Nephron (organoid): ENCODE data around the gene UBR1.
"Not testable (repeated sequence)": the region's sequence is repeated elsewhere in the genome, so short reads cannot be mapped to it uniquely, and the experiment has no call there.

Experiments used
- H3K27ac Mint-ChIP-seq, 3 experiments: 2 replicates each; pipeline ENCODE4 v1.8.0; 2020; ENCODE audit warnings: mixed read lengths in 3 of 3, mild to moderate bottlenecking in 2 of 3, moderate library complexity in 1 of 3
- H3K27me3 Mint-ChIP-seq: 2 replicates; pipeline ENCODE4 v1.8.0; 2021; ENCODE audit warnings: low read depth, mild to moderate bottlenecking, moderate library complexity, mixed read lengths
- H3K36me3 Mint-ChIP-seq: 2 replicates; pipeline ENCODE4 v1.8.0; 2020; ENCODE audit warnings: low read depth, mixed read lengths
- H3K4me1 Mint-ChIP-seq: 2 replicates; pipeline ENCODE4 v1.8.0; 2020; ENCODE audit warnings: mixed read lengths
- H3K4me3 Mint-ChIP-seq, 3 experiments: 2 replicates each; pipeline ENCODE4 v1.8.0; 2020; ENCODE audit warnings: mild to moderate bottlenecking in 3 of 3, mixed read lengths in 3 of 3, moderate library complexity in 2 of 3
- H3K9me3 Mint-ChIP-seq: 2 replicates; pipeline ENCODE4 v1.8.0; 2020; ENCODE audit warnings: mixed read lengths
- CTCF ChIP-seq, 3 experiments: fragments of 200-600 bp; sonication (generic); IDR thresholded peaks; one replicate each; pipeline ENCODE4 v1.5.0; 2021; ENCODE audit warnings: antibody characterized with exemption in 3 of 3; ENCODE audit not compliant: unreplicated experiment in 3 of 3

UBR1 gene

GRCh38 chr15:42974202-42974862 lies 131.5 kb downstream of the UBR1 start:
- no peaks in the 10 kb centered on the region for H3K27me3 Mint-ChIP-seq
- TF ChIP-seq CTCF (IDR thresholded peaks at IDR 0.05; ENCODE audit: unreplicated experiment in 3 of 3): no peak
- H3K4me3 Mint-ChIP-seq: no peak overlapping the region
- H3K36me3 Mint-ChIP-seq: peaks cover 91% of the 10 kb centered on the region
- H3K27ac Mint-ChIP-seq: no peak overlapping the region
- peaks cover 31% of the 10 kb centered on the region for H3K9me3 Mint-ChIP-seq
- no peaks in the 10 kb centered on the region for H3K4me1 Mint-ChIP-seq

- Mint-ChIP-seq H3K9me3 (peaks cover 35% of the 10 kb centered on the region), H3K36me3 (peaks cover 96% of the 10 kb centered on the region), H3K4me1 (no peaks in the 10 kb centered on the region), H3K27me3 (no peaks in the 10 kb centered on the region), H3K27ac (no peak overlapping the region), H3K4me3 (no peak overlapping the region)
- no peak for TF ChIP-seq CTCF (IDR thresholded peaks at IDR 0.05; ENCODE audit: unreplicated experiment in 3 of 3)
These were observed 132.7 kb downstream of the UBR1 start for GRCh38 chr15:42973114-42973513.

GRCh38 chr15:42971830-42972229 lies 134.0 kb downstream of the UBR1 start:
- no peaks in the 10 kb centered on the region for H3K27me3 Mint-ChIP-seq
- H3K4me3 Mint-ChIP-seq: no peak overlapping the region
- no peak for TF ChIP-seq CTCF (IDR thresholded peaks at IDR 0.05; ENCODE audit: unreplicated experiment in 3 of 3)
- peaks cover 35% of the 10 kb centered on the region for H3K9me3 Mint-ChIP-seq
- H3K4me1 Mint-ChIP-seq: no peaks in the 10 kb centered on the region
- H3K27ac Mint-ChIP-seq: no peak overlapping the region
- peaks cover 84% of the 10 kb centered on the region for H3K36me3 Mint-ChIP-seq

GRCh38 chr15:42964476-42964875 lies 141.4 kb downstream of the UBR1 start:
- Mint-ChIP-seq H3K9me3 (peaks cover 6% of the 10 kb centered on the region), H3K4me3 (no peak overlapping the region), H3K4me1 (no peaks in the 10 kb centered on the region), H3K27ac (no peak overlapping the region), H3K27me3 (no peaks in the 10 kb centered on the region), H3K36me3 (peaks cover 67% of the 10 kb centered on the region)
- TF ChIP-seq CTCF (IDR thresholded peaks at IDR 0.05; ENCODE audit: unreplicated experiment in 3 of 3): no peak

GRCh38 chr15:42955518-42955917 lies 150.3 kb downstream of the UBR1 start:
- Mint-ChIP-seq H3K4me1 (no peaks in the 10 kb centered on the region), H3K9me3 (peaks cover 6% of the 10 kb centered on the region), H3K27me3 (no peaks in the 10 kb centered on the region), H3K27ac (no peak overlapping the region), H3K36me3 (peaks cover 84% of the 10 kb centered on the region), H3K4me3 (no peak overlapping the region)
- no peak for TF ChIP-seq CTCF (IDR thresholded peaks at IDR 0.05; ENCODE audit: unreplicated experiment in 3 of 3)

GRCh38 chr15:42954291-42954690 lies 151.5 kb downstream of the UBR1 start:
- no peak for TF ChIP-seq CTCF (IDR thresholded peaks at IDR 0.05; ENCODE audit: unreplicated experiment in 3 of 3)
- Mint-ChIP-seq H3K9me3 (peaks cover 9% of the 10 kb centered on the region), H3K27me3 (no peaks in the 10 kb centered on the region), H3K27ac (no peak overlapping the region), H3K4me1 (no peaks in the 10 kb centered on the region), H3K4me3 (no peak overlapping the region), H3K36me3 (peaks cover 80% of the 10 kb centered on the region)

GRCh38 chr15:42948898-42949297 lies 156.9 kb downstream of the UBR1 start:
- H3K4me1 Mint-ChIP-seq, H3K9me3 Mint-ChIP-seq, H3K4me3 Mint-ChIP-seq, H3K27me3 Mint-ChIP-seq, H3K27ac Mint-ChIP-seq: not testable (repeated sequence)
- peaks cover 82% of the 10 kb centered on the region for H3K36me3 Mint-ChIP-seq
